Ishikawa (cell line): ENCODE data around the gene EZR.
A peak's percentile ranks its signal among the peaks of the same experiment; 100 is the strongest.

ENCODE experiments used
- CEBPB ChIP-seq: IDR thresholded peaks from 2 replicates; pipeline ENCODE4 v1.6.1; 2012
- CREB1 ChIP-seq: IDR thresholded peaks from 2 replicates; pipeline ENCODE4 v1.6.1; 2012; ENCODE audit warnings: low read depth
- EGR1 ChIP-seq: IDR thresholded peaks from 2 replicates; pipeline ENCODE4 v1.6.1; 2012
- EP300 ChIP-seq: IDR thresholded peaks from 2 replicates; pipeline ENCODE4 v1.6.1; 2012; ENCODE audit warnings: borderline replicate concordance
- FOXM1 ChIP-seq: IDR thresholded peaks from 2 replicates; pipeline ENCODE4 v1.6.1; 2012; ENCODE audit warnings: low read depth, borderline replicate concordance
- NFIC ChIP-seq: IDR thresholded peaks from 2 replicates; pipeline ENCODE4 v1.6.1; 2012
- RAD21 ChIP-seq: IDR thresholded peaks from 2 replicates; pipeline ENCODE4 v1.6.1; 2012; ENCODE audit warnings: low read depth
- TAF1 ChIP-seq: IDR thresholded peaks from 2 replicates; pipeline ENCODE4 v1.6.1; 2012; ENCODE audit warnings: low read depth, mild to moderate bottlenecking
- TCF12 ChIP-seq: IDR thresholded peaks from 2 replicates; pipeline ENCODE4 v1.6.1; 2012; ENCODE audit warnings: low read depth
- TEAD4 ChIP-seq: IDR thresholded peaks from 2 replicates; pipeline ENCODE4 v1.6.1; 2012
- YY1 ChIP-seq: IDR thresholded peaks from 2 replicates; pipeline ENCODE4 v1.6.1; 2012; ENCODE audit warnings: low read depth
- ZBTB7A ChIP-seq: IDR thresholded peaks from 2 replicates; pipeline ENCODE4 v1.6.1; 2012; ENCODE audit warnings: low read depth
- TF ChIP-seq, protein P1 (sequence below): IDR thresholded peaks from 2 replicates; pipeline ENCODE4 v1.6.1; 2012
- TF ChIP-seq, protein P2 (sequence below): IDR thresholded peaks from 2 replicates; pipeline ENCODE4 v1.6.1; 2012; ENCODE audit warnings: low read depth, mild to moderate bottlenecking
- TF ChIP-seq, protein P3 (sequence below): IDR thresholded peaks from 2 replicates; pipeline ENCODE4 v1.6.1; 2012

The EZR gene

DNA sequence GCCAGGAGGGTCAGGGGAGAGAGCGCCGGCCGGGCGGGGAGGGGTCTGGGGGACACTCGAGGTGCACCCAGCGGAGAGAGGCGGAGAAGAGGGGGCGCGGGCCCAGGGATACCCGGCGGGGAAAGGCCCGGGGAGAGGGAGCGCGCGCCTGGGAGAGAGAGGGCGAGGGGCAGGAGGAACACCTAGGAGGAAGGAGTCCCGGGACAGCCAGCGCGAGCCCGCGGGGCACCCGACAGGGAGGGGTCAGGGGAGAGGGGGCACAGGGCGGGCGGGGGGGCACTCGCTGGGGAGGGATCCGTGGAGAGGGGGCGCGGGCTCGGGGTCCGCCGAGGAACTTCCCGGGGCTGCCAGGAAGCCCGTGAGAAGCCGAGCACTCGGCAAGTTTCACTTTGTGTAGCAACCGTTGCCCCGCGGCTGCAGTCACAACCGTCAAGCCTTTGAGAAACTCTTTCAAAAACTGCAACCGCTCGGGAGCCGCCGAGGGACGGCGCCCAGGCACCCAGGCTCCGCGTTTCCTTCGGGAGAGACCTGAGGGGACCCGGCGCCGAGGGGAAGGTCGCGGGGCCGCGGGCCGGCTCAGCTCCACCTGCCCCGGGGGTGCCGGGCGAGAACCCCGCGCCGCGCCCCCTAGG is 471 bp downstream of the EZR start:
- TF ChIP-seq EGR1 (no peak), ZBTB7A (peak; percentile 96; the same call in 1 of the 2 replicates)

DNA sequence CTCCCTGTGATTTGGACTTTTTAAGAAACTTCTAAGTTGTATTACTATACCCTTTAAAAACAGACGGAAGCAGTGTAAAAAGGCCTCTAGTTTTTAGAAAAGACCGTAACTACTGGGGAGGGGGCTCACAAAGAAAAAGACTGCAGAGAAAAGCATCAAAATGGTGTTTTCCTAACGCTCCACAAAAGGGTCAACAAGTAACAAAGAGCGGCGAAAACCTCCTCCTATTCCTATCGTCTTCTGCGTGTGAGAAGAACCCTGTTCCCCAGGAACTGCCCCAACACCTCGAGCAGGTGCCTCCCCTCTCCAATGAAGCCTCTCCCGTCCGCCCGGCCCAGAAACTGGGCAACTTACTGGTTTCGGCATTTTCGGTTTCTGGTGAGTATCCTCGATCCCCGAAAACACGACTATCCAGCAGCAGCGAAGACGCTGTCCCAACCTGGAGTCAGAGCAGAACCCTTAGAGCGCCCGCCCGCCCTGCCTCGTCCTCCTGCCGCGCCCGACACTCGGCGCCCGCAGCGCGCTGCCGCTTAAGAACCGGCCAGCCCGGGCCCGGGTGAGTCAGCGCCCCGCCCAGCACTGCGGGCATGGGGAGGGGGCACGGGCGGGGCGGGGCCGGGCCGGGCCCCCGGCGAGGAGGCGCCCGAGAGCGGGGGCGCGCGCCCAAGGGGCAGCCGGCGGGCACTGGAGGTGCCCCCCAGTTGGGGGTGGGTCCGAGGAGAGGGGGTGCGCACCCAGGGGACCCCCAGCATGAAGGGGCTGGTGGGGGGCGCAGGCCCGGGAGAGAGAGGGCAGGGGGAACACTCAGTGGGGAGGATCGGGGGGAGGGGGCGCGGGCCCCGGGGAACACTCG is 1.2 kb downstream of the EZR start:
- TF ChIP-seq, protein P1, sequence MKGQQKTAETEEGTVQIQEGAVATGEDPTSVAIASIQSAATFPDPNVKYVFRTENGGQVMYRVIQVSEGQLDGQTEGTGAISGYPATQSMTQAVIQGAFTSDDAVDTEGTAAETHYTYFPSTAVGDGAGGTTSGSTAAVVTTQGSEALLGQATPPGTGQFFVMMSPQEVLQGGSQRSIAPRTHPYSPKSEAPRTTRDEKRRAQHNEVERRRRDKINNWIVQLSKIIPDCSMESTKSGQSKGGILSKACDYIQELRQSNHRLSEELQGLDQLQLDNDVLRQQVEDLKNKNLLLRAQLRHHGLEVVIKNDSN: no peak
- TF ChIP-seq NFIC (no peak), ZBTB7A (peak; percentile 96; the same call in 1 of the 2 replicates), YY1 (0 out of 2 replicates have a peak, but pooled peaks have one; percentile 36), TAF1 (no peak; the same call in 1 of the 2 replicates), TCF12 (peak; percentile 31; the same call in 1 of the 2 replicates), TEAD4 (0 out of 2 replicates have a peak, but pooled peaks have one; percentile 4), EP300 (peak; percentile 25; the same call in 1 of the 2 replicates)
- TF ChIP-seq, protein P2, sequence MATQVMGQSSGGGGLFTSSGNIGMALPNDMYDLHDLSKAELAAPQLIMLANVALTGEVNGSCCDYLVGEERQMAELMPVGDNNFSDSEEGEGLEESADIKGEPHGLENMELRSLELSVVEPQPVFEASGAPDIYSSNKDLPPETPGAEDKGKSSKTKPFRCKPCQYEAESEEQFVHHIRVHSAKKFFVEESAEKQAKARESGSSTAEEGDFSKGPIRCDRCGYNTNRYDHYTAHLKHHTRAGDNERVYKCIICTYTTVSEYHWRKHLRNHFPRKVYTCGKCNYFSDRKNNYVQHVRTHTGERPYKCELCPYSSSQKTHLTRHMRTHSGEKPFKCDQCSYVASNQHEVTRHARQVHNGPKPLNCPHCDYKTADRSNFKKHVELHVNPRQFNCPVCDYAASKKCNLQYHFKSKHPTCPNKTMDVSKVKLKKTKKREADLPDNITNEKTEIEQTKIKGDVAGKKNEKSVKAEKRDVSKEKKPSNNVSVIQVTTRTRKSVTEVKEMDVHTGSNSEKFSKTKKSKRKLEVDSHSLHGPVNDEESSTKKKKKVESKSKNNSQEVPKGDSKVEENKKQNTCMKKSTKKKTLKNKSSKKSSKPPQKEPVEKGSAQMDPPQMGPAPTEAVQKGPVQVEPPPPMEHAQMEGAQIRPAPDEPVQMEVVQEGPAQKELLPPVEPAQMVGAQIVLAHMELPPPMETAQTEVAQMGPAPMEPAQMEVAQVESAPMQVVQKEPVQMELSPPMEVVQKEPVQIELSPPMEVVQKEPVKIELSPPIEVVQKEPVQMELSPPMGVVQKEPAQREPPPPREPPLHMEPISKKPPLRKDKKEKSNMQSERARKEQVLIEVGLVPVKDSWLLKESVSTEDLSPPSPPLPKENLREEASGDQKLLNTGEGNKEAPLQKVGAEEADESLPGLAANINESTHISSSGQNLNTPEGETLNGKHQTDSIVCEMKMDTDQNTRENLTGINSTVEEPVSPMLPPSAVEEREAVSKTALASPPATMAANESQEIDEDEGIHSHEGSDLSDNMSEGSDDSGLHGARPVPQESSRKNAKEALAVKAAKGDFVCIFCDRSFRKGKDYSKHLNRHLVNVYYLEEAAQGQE: no peak
- TF ChIP-seq, protein P3, sequence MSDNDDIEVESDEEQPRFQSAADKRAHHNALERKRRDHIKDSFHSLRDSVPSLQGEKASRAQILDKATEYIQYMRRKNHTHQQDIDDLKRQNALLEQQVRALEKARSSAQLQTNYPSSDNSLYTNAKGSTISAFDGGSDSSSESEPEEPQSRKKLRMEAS: peak; percentile 68

DNA sequence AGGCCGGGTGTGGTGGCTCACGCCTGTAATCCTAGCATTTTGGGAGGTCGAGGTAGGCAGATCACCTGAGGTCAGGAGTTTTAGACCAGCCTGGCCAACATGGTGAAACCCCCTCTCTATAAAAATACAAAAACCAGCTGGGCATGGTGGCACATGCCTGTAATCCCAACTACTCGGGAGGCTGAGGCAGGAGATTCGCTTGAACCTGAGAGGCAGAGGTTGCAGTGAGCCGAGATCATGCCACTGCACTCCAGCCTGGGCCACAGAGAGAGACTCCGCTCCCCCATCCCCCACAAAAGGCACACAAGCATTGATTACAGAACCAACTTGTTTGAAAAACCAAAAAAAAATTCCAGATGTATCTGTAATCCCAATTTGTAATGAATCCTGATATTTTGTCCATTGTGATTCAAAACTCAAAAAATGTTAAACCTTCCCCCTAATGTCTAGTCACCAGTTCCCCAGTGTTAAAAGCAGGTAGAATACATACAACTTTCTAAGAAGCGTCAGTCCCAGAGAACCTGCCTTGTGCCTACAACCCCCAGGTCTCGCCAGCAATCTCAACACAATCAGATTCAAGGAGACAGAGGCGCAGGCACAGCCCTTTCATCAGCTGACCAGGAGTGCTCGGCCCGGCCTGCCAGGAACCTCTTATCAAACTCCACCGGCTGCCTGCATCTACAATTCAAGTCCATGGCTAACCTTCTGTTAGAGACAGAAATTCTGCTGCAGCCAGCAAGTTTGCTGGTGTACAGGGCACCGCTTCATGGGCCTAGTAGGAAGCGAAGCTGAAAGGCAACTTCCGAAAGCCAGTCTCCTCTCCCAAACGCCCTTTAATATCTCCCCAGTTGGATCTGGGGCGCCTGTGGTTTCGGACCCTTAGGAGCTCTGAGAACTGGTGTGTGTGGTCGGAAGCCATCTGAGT is 2.1 kb downstream of the EZR start:
- TF ChIP-seq, protein P2: peak; percentile 14; the same call in 1 of the 2 replicates
- TF ChIP-seq, protein P1: peak; percentile 5; the same call in 1 of the 2 replicates
- TF ChIP-seq EGR1 (no peak), TEAD4 (no peak)

DNA sequence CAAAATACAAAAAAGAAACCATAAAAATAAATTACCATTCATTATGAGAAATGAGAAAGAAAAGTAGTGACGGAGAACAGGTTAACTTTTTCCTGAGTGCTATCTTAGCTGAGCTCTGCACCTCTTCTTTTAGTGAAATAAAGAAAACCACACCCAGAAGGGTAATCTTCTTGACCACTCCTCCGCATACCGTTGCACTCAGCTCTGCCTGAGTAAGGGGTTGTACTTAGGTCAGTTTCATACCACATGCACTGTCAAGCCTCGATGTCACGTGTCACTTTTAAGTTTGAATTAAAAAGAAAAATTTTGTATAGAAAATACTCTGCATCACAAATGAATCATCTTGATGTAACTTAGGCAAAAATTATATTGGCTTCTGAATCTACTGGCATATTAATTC is 2.8 kb downstream of the EZR start:
- TF ChIP-seq, protein P2: no peak
- TF ChIP-seq RAD21: no peak

DNA sequence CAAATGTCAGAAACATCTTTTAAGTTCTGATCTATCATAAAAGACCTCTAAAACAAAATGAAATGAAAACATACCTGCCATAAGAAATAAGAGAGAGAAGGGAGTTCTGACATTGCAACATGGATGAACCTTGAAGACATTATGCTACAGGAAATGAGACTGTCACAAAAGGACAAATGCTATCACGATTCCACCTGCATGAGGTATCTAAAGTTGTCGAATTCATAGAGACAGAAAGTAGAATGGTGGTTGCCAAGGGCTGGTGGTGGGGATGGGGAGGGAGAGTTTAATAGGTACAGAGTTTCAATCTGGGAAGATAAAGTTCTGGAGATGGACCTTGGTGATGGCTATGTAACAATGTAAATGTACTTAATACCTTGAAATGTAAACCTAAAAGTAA is 3.3 kb downstream of the EZR start:
- no peak for TF ChIP-seq CEBPB
- no peak for TF ChIP-seq FOXM1
- TF ChIP-seq, protein P3: no peak
- TF ChIP-seq EP300: no peak
- TF ChIP-seq TCF12: no peak
- TF ChIP-seq EGR1: no peak
- TF ChIP-seq, protein P2: no peak
- TF ChIP-seq NFIC: no peak
- TF ChIP-seq ZBTB7A: no peak
- no peak for TF ChIP-seq TAF1
- no peak for TF ChIP-seq TEAD4
- no peak for TF ChIP-seq RAD21
- TF ChIP-seq, protein P1: no peak
- no peak for TF ChIP-seq CREB1
- no peak for TF ChIP-seq YY1
